AG09319 (cell line): Measurements from ENCODE around the gene QRFP.

Experiments
- DNase-seq: peaks from one replicate; pipeline ENCODE4 v3.0.0-alpha.2; 2010; ENCODE audit warnings: low read depth; ENCODE audit errors: extremely low read depth
- TF ChIP-seq, protein P1 (sequence below): IDR thresholded peaks from 2 replicates; pipeline ENCODE4 v1.5.1; 2011; ENCODE audit warnings: low read depth, mild to moderate bottlenecking, inconsistent platforms, low read length, moderate library complexity

The QRFP gene

DNA sequence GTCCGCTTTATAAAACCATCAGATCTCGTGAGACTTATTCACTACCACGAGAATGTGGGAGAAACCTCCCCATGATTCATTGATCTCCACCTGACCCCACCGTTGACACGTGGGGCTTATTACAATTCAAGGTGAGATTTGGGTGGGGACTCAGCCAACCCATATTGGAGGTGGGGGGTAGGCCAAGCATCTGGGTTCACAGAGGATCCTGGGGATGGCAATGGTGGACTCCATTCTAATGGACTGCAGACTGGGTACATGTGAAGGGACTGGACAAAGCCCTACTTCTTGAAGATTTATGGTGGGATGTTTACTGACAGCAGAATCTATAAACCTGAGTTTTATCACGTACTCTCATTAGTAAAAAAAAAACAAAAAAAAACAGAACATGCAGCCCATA, 15.1 kb downstream of the QRFP start:
- TF ChIP-seq, protein P1, sequence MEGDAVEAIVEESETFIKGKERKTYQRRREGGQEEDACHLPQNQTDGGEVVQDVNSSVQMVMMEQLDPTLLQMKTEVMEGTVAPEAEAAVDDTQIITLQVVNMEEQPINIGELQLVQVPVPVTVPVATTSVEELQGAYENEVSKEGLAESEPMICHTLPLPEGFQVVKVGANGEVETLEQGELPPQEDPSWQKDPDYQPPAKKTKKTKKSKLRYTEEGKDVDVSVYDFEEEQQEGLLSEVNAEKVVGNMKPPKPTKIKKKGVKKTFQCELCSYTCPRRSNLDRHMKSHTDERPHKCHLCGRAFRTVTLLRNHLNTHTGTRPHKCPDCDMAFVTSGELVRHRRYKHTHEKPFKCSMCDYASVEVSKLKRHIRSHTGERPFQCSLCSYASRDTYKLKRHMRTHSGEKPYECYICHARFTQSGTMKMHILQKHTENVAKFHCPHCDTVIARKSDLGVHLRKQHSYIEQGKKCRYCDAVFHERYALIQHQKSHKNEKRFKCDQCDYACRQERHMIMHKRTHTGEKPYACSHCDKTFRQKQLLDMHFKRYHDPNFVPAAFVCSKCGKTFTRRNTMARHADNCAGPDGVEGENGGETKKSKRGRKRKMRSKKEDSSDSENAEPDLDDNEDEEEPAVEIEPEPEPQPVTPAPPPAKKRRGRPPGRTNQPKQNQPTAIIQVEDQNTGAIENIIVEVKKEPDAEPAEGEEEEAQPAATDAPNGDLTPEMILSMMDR, result no peak
- no peak for DNase-seq

DNA sequence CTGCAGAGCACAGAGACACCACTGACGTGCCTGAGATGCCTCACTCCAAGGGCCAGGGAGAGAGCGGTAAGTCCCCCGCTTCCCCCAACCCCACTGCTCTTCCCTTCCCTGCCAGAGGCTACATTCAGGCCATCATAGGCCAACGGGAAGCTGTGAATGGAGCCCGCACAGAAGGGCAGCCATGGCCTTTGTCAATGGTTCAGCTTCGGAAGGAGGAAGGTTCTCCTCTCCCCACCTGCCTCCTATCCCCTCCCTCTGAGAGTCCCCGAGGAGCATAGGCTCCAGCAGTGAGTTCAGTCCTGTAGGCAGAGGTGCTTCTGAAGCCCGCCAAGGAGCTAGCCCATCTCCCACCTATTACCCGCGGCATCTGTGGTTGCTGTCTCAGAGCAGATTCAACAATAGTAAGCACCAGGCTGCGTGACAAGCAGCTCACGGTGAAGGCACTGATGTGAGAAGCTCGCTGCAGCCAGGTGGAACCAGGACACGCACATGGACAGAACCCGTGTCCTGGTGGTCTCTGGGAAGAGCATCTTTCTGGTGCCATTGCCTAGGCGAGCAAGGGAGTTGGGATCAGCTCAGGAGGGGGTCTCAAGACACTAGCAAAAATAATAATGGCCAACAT, 15.9 kb downstream of the QRFP start:
- TF ChIP-seq, protein P1, result no peak
- DNase-seq, result no peak

DNA sequence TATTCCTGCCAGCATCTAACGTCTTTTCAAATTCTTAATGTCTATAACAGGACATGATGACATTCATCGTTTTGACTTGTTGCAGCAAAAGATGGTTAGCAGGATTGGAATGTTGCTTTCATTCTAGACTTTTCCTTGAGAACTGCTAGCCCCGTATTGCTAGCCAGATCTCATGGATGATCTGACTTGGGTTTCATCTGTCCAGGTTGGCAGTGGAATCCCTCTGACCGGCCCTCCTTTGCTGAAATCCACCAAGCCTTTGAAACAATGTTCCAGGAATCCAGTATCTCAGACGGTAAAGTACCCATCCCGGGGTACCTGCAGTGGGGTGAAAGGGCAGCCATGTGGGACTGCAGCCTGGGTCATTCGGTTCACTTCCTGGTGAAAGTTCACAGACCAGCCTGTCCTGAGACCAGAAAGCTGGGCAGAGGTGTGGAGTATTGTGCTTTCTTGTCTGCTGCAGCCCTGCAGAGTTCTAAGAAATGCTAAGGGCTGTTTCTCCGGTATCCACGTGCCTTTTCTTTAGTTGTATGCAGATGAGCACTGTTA, 16.7 kb downstream of the QRFP start:
- no peak for DNase-seq
- TF ChIP-seq, protein P1, result no peak

- DNase-seq, result no peak
- TF ChIP-seq, protein P1, result no peak
Observed at GRCh38 chr9:130878295-130878694, 18.3 kb downstream of the QRFP start.

DNA sequence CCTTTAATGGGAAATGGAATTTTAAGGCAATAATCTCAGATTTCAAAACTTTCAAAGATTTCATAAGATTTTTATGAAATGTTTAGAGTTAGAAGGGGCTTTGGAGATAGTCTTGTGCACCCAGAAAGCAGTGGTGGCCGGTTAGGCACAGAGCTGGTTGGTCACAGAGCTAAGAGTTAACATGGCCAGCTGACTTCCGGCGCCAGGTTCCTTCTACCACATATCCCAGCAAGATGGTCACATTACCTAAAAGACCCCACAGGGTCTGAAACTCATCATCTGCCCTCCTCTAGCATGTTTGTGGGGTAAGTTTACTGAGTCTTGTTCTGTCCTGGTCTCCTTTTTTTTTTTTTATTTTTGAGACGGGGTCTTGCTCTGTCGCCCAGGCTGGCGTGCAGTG, 19.3 kb downstream of the QRFP start:
- no peak for DNase-seq
- TF ChIP-seq, protein P1, result no peak

- no peak for DNase-seq
- TF ChIP-seq, protein P1, result no peak
Observed at GRCh38 chr9:130874783-130875182, 21.8 kb downstream of the QRFP start.

- TF ChIP-seq, protein P1, result no peak
Observed at GRCh38 chr9:130873966-130874365, 22.6 kb downstream of the QRFP start.

More at GRCh38 chr9:130873966-130874365, 22.6 kb downstream of the QRFP start:
- DNase-seq, result no peak
